Measurements from ENCODE around the gene SND1.

Gene SND1

DNA sequence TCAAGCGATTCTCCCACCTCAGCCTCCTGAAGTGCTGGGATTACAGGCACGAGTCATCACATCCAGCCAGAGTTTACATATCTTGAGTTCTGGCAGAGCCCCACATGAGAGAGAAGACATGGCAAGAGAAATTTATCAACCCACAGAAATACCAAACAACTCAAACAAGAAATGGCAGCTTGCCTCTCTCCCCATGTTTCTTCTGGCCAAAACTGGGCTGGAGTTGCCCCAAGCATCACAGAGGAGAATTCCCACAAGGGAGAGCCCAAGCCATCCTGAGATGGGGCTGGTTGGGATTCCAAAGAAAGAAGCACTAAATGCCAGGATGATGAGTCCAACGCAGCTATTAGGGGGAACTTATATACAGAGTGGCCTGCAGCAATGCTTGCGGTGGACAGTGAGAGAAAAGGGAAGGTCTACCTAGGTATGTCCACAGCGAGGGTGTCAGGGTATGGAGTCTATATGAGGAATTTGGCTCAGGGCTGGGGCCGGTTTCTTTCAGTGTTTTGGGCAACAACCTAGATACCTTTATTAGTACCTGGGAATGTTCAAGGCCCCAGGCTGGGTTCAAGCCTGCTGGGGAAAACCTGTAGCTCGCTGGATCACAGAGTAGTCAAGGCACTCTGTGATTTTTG, 19.6 kb upstream of the SND1 start:
- Histone ChIP-seq H3K36me3 (ENCODE audit: insufficient read depth, low read length) (no peaks in the 10 kb centered on the region), H3K27me3 (ENCODE audit: insufficient read depth, low read length) (no peaks in the 10 kb centered on the region), H3K4me1 (ENCODE audit: insufficient read depth, low read length) (no peaks in the 10 kb centered on the region), H3K4me3 (ENCODE audit: low read length) (no peak overlapping the region), H2AFZ (ENCODE audit: low read depth, low read length) (no peak overlapping the region), H3K9me3 (ENCODE audit: low read length) (no peaks in the 10 kb centered on the region)

DNA sequence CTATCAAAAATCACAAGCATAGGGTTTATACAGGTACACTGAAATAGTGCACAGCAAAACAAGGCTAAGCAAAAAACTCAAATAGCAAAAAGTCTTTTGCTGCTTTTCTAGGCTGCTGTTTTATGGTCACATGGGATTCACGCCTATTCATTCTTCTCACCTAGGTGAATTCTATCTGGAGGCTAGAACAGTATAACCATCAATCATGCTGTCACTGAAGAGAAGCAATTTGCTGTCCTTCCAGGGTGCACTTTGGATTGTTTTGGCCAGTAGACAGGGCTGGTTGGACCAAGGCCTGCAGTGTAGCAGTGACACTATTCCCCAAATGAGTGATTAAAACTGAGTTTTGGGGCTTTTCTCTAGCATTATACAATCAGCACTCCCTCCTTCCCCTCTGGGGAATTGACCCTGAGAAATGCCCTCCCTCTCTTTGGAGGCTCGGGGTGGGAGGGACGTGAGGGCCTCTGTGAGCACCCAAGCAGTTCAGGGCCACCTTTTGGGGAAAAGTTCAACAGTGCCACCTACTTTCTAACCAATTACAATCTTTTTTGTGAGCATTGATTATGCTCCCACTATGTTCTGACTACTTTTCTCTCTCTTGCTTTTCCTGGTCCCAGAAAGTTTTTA, 16.2 kb upstream of the SND1 start:
- Histone ChIP-seq H3K27me3 (ENCODE audit: insufficient read depth, low read length) (no peaks in the 10 kb centered on the region), H3K9me3 (ENCODE audit: low read length) (no peaks in the 10 kb centered on the region), H3K36me3 (ENCODE audit: insufficient read depth, low read length) (no peaks in the 10 kb centered on the region), H3K4me1 (ENCODE audit: insufficient read depth, low read length) (no peaks in the 10 kb centered on the region), H3K4me3 (ENCODE audit: low read length) (no peak overlapping the region), H2AFZ (ENCODE audit: low read depth, low read length) (no peak overlapping the region)

DNA sequence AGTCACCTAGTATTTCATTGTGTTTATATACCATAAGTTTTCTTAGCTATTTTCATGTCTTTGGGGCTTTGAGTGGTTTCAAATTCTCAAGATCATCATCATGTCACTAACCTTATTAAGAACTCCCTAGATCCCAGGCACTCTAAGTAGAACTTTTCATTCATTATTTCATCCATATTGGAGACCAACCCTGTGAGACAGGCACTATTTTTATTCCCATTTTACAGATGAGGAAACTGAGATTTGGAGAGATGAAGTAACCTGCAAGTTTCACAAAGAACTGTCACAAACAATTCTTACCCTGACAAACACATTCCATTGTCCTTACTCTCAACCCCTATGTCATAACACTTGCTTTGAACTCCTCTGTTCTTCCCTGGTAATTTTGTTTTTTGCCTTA, 13.8 kb upstream of the SND1 start:
- Histone ChIP-seq H3K4me3 (ENCODE audit: low read length) (no peak overlapping the region), H3K9me3 (ENCODE audit: low read length) (no peaks in the 10 kb centered on the region), H3K27me3 (ENCODE audit: insufficient read depth, low read length) (no peaks in the 10 kb centered on the region), H3K36me3 (ENCODE audit: insufficient read depth, low read length) (no peaks in the 10 kb centered on the region), H2AFZ (ENCODE audit: low read depth, low read length) (no peak overlapping the region), H3K4me1 (ENCODE audit: insufficient read depth, low read length) (peaks cover 12% of the 10 kb centered on the region)

DNA sequence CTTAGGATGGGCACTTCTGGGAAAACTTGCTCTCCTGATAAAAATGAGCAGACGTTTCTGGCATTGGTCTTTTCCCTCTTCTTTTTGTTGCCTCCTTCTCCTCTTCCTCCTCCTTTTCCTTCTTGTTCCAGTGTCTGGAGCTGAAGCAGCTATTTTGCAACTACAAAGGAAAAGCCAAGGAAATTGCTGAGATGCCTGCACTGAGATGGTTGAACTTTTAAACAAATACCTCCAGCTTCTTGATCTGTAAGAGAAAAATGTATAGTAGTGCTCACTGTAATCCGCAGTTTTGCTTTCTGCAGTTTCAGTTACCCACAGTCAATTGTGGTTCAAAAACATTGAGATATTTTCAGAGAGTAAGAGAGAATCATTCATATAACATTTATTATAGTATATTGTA, 7.5 kb upstream of the SND1 start:
- Histone ChIP-seq H2AFZ (ENCODE audit: low read depth, low read length) (no peak overlapping the region), H3K4me3 (ENCODE audit: low read length) (no peak overlapping the region), H3K36me3 (ENCODE audit: insufficient read depth, low read length) (no peaks in the 10 kb centered on the region), H3K4me1 (ENCODE audit: insufficient read depth, low read length) (peaks cover 12% of the 10 kb centered on the region), H3K9me3 (ENCODE audit: low read length) (no peaks in the 10 kb centered on the region), H3K27me3 (ENCODE audit: insufficient read depth, low read length) (no peaks in the 10 kb centered on the region)

DNA sequence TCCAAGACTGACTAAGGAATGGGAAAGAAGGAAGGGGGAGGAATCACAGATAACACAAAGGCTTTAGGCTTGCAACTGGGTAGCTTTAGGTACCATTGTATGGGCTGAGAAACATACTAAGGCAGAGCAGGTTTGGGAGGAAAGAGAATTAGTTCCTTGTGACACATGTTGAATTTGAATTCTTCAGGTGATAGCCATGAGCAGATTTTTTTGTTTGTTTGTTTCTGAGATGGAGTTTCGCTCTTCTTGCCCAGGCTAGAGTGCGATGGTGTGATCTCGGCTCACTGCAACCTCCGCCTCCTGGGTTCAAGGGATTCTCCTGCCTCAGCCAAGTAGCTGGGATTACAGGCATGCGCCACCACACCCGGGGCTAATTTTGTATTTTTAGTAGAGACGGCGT, 4.4 kb upstream of the SND1 start:
- Histone ChIP-seq H3K9me3 (ENCODE audit: low read length) (no peaks in the 10 kb centered on the region), H3K4me1 (ENCODE audit: insufficient read depth, low read length) (peaks cover 11% of the 10 kb centered on the region), H3K27me3 (ENCODE audit: insufficient read depth, low read length) (no peaks in the 10 kb centered on the region), H3K36me3 (ENCODE audit: insufficient read depth, low read length) (no peaks in the 10 kb centered on the region), H3K4me3 (ENCODE audit: low read length) (no peak overlapping the region), H2AFZ (ENCODE audit: low read depth, low read length) (no peak overlapping the region)

DNA sequence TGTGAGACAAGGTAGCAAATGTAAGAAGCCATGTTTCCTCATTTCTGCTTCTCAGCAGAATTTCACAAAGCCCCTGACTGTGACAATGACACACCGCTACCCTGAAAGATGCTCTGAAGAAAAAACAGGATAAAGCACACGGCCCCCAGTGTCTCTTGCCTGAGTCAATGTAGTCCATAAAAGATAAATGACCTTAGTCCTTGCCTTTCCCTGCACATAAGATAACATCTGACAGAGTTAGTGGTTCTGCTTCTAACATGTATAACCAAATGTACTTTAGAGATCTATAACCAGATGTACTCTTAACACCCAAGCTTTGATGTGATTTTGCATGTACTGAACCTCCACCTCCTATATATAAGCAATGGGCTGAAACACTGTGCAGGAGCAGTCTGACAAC, 3.0 kb upstream of the SND1 start:
- Histone ChIP-seq H3K27me3 (ENCODE audit: insufficient read depth, low read length) (no peaks in the 10 kb centered on the region), H3K36me3 (ENCODE audit: insufficient read depth, low read length) (peaks cover under 1% of the 10 kb centered on the region), H2AFZ (ENCODE audit: low read depth, low read length) (no peak overlapping the region), H3K9me3 (ENCODE audit: low read length) (no peaks in the 10 kb centered on the region), H3K4me3 (ENCODE audit: low read length) (no peak overlapping the region), H3K4me1 (ENCODE audit: insufficient read depth, low read length) (peaks cover 23% of the 10 kb centered on the region)

DNA sequence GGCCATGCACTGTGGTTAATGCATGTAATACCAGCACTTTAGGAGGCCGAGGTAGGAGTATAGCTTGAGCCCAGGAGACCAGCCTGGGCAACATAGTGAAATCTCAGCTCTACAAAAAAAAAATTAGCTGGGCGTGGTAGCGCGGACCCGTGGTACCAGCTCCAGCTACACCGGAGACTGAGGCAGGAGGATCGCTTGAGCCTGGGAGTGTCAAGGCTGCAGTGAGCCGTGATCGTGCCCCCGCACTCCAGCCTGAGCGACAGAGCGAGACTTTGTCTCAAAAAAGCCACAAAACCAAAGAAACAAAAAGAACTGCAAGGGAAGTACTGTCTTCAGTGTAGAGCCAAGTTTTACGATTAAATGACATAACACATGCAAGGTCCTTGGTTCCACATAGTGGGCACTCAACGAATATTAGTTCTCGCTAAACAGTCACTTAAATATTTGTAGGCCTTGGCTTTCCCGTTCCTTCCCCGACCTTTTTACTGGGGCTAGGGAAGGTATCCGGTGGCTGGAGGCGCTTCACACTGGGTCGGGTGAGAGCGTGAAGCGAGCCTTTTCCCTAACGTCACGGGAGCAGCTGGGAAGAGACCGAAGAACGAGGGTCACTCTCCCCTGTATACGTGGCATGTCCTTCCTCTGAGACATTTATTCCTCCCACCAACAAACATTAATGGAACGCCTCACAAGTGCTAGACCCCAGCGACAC, 993 bp upstream of the SND1 start:
- Histone ChIP-seq H3K4me1 (ENCODE audit: insufficient read depth, low read length) (peaks cover 30% of the 10 kb centered on the region), H3K9me3 (ENCODE audit: low read length) (no peaks in the 10 kb centered on the region), H3K36me3 (ENCODE audit: insufficient read depth, low read length) (peaks cover 6% of the 10 kb centered on the region), H3K27me3 (ENCODE audit: insufficient read depth, low read length) (no peaks in the 10 kb centered on the region), H2AFZ (ENCODE audit: low read depth, low read length) (peak overlapping the region; percentile 87), H3K4me3 (ENCODE audit: low read length) (peak overlapping the region; percentile 84)

DNA sequence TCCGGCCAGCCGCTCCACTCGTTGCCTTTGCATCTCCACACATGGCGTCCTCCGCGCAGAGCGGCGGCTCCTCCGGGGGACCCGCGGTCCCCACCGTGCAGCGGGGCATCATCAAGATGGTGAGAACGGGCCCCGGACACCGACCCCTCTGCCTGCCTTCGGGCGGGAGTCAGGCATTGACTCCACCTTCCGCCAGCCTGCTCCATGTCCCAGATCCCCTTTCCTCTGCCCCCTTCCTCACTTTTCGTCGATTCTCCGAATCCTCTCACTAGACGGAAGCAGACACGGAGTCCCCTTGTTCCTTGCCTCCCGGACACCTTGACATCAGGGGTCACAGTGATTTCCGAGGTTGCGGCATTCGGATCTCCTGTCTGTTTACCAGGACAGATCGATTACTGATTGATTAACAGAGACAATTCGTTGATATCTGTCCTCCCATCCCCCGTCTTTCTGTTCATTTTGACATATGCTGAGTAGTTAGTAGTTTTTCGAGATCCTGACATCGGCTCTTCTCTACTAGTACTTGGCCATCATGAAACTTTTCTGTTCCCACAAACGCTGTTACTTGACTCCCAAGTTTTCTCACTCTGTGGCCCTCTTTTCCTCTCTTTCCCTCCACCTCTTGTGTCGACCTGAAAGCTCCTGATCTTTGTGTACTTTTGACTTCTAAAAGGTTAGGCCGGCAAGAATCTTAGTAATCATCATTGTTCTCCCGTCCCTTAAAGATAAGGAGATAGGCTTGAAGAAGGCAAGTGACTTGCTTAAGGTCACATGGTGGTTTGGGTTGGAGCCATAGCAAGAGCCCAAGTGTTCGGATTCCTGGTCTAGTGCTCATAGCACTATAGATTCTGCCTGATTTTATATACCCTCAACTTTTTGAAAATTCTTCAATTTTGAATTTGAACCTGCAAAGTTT, 597 bp downstream of the SND1 start:
- H3K9me3 ChIP-seq (ENCODE audit: low read length) = no peaks in the 10 kb centered on the region
- peaks cover 30% of the 10 kb centered on the region for H3K4me1 ChIP-seq (ENCODE audit: insufficient read depth, low read length)
- H3K4me3 ChIP-seq (ENCODE audit: low read length) = peak overlapping the region; percentile 84
- peaks cover 10% of the 10 kb centered on the region for H3K36me3 ChIP-seq (ENCODE audit: insufficient read depth, low read length)
- H2AFZ ChIP-seq (ENCODE audit: low read depth, low read length) = peak overlapping the region; percentile 49
- no peaks in the 10 kb centered on the region for H3K27me3 ChIP-seq (ENCODE audit: insufficient read depth, low read length)

DNA sequence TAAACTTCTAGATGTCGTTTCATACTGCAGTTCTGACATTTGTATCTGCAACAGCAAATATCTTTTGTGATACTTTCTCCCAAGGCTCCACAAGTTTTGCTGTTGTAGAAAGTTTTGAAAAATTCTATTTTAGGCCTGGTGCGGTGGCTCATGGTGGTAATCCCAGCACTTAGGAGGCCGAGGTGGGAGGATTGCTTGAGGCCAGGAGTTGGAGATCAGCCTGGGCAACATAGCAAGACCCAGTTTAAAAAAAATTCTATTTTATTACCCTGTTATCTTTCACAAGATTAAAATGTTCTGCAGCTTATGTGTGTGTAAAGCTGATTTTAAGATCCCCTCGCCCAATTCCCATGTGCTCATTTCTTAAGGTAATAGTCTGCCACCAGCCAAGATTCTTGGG, 1.4 kb downstream of the SND1 start:
- H3K9me3 ChIP-seq (ENCODE audit: low read length) = no peaks in the 10 kb centered on the region
- no peaks in the 10 kb centered on the region for H3K27me3 ChIP-seq (ENCODE audit: insufficient read depth, low read length)
- H2AFZ ChIP-seq (ENCODE audit: low read depth, low read length) = no peak overlapping the region
- peaks cover 30% of the 10 kb centered on the region for H3K4me1 ChIP-seq (ENCODE audit: insufficient read depth, low read length)
- peak overlapping the region; percentile 84 for H3K4me3 ChIP-seq (ENCODE audit: low read length)
- peaks cover 12% of the 10 kb centered on the region for H3K36me3 ChIP-seq (ENCODE audit: insufficient read depth, low read length)

DNA sequence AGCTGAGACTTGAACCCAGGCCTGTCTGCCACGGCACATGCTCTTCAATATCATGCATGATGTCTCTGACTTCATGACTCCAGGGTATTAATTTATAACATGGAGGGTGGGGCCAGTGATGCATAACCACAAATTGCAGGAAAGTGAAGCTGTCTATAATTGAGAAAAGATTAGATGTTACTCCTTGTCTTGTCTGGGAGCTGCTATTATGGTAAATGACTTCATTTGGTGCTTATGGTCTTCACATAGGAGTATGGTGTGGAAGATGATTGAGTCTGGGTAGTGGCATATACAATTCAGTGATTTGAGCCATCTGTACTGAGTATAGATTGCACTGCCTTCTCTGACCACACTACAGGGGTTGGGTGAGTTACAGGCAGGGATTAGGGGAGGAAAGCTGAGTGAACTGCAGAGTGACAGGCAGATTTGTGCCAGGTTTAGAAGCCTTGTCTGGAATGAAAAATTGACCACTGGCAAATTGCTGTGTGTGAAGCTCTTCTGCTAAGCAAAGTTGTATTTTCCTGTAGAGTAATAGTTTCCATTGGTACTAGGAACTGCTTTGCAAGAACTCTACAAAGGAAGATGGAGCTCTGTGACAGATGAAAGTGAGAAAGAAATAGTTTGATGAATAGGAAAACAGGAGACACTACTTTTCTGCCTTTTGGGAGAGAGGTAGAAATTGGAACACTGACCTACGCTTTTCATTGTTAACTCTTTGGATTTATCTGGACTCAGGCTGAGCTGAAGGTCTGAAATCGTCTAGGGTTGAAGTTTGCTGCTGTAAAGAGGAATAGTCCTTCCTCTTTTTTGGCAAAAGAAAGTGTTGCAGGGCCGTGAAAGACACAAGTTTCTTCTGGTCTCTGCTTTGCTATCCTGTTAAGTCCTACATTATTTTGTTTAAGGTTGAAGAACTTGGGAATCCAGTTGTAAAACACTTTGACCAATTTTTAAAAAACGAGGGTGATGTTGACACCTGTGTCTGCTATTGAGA, 2.7 kb downstream of the SND1 start:
- H3K4me1 ChIP-seq (ENCODE audit: insufficient read depth, low read length) = peaks cover 30% of the 10 kb centered on the region
- H3K36me3 ChIP-seq (ENCODE audit: insufficient read depth, low read length) = peaks cover 18% of the 10 kb centered on the region
- H2AFZ ChIP-seq (ENCODE audit: low read depth, low read length) = no peak overlapping the region
- no peaks in the 10 kb centered on the region for H3K27me3 ChIP-seq (ENCODE audit: insufficient read depth, low read length)
- no peaks in the 10 kb centered on the region for H3K9me3 ChIP-seq (ENCODE audit: low read length)
- H3K4me3 ChIP-seq (ENCODE audit: low read length) = no peak overlapping the region

DNA sequence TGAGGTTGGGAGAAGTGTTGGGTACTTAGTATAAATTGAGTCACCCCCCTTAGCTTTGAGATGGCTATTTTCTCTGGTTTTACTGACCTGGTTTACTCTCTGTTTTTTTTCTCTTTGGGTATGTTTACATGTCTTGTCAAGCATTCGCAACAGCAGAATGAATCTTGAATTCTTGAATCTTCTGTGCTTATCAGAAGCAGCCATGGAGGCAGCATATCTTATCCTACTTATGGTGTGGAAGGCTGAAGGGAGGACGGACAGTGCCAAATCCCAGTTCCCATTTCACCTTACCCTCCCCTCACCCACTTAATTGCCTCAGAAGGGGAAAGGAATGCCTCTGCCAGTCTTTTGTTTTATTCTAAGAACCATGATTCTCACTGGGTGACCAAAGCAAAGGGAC, 3.7 kb downstream of the SND1 start:
- Histone ChIP-seq H3K4me3 (ENCODE audit: low read length) (no peak overlapping the region), H3K4me1 (ENCODE audit: insufficient read depth, low read length) (peaks cover 30% of the 10 kb centered on the region), H3K27me3 (ENCODE audit: insufficient read depth, low read length) (no peaks in the 10 kb centered on the region), H2AFZ (ENCODE audit: low read depth, low read length) (no peak overlapping the region), H3K36me3 (ENCODE audit: insufficient read depth, low read length) (peaks cover 18% of the 10 kb centered on the region), H3K9me3 (ENCODE audit: low read length) (no peaks in the 10 kb centered on the region)

DNA sequence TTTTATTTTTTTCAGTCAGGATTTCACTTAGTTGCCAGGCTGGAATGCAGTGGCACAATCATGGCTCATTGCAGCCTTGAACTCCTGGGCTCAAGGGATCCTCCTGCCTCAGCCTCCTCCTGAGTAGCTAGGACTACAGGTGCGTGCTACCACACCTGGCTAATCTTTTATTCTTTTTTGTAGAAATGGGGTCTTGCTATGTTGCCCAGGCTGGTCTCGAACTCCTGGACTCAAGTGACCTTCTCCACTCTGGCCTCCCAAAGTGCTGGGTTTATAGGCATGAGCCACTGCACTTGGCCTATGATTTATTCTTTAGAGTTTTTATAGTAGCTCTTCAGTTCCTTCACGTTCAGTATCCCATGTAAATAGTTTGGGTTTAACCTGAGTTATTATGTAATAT, 5.5 kb downstream of the SND1 start:
- Histone ChIP-seq H3K9me3 (ENCODE audit: low read length) (no peaks in the 10 kb centered on the region), H3K4me3 (ENCODE audit: low read length) (no peak overlapping the region), H2AFZ (ENCODE audit: low read depth, low read length) (no peak overlapping the region), H3K27me3 (ENCODE audit: insufficient read depth, low read length) (no peaks in the 10 kb centered on the region), H3K36me3 (ENCODE audit: insufficient read depth, low read length) (peaks cover 18% of the 10 kb centered on the region), H3K4me1 (ENCODE audit: insufficient read depth, low read length) (peaks cover 22% of the 10 kb centered on the region)

Data from neuron (in vitro differentiated cells).